Testis (tissue), 3 donors: ENCODE measurements around the gene TPCN2. TPM values are rescaled to one million over a fixed set of nuclear protein-coding genes. Genes with fewer than 3 reads are reported as not detected.

ENCODE experiments used
- DNase-seq: peaks from one replicate; pipeline ENCODE4 v3.0.0-alpha.2; 2019
- H3K27ac ChIP-seq, 2 donors: fragments of 200-600 bp; sonication (generic); one replicate each; pipeline ENCODE4 v1.5.1; 2019
- H3K27me3 ChIP-seq: fragments of 200-600 bp; sonication (generic); one replicate; pipeline ENCODE4 v1.5.1; 2019
- H3K36me3 ChIP-seq: fragments of 200-600 bp; sonication (generic); one replicate; pipeline ENCODE4 v1.5.1; 2017; ENCODE audit warnings: low read depth; ENCODE audit errors: missing control alignments
- H3K4me1 ChIP-seq: fragments of 200-600 bp; sonication (generic); one replicate; pipeline ENCODE4 v1.5.1; 2019
- H3K4me3 ChIP-seq, 2 donors: fragments of 200-600 bp; sonication (generic); one replicate each; pipeline ENCODE4 v1.5.1; 2017 to 2019
- H3K9me3 ChIP-seq: fragments of 200-600 bp; sonication (generic); one replicate; pipeline ENCODE4 v1.5.1; 2017
- CTCF ChIP-seq, 3 experiments: fragments of 450-650 bp in 2 of 3; fragments of 200-600 bp in 1 of 3; sonication (generic) in 1 of 3; IDR thresholded peaks; one replicate each; pipeline ENCODE4 v1.5.1; 2016 to 2019; ENCODE audit warnings: antibody characterized with exemption in 3 of 3, mild to moderate bottlenecking in 2 of 3, moderate library complexity in 1 of 3
- POLR2A ChIP-seq: fragments of 450-650 bp; IDR thresholded peaks from one replicate; pipeline ENCODE4 v1.6.1; 2017; ENCODE audit warnings: antibody characterized with exemption, mild to moderate bottlenecking, moderate library complexity
- WGBS, 2 donors: methylation state at CpG; one replicate each; pipeline ENCODE4 v1.1.5; 2018; 5-methylcytosine and 5-hydroxymethylcytosine counted together
- intact Hi-C: fragments of 100-400 bp; cut with DNase I; formaldehyde crosslinking; loops from one replicate; pipeline ENCODE4 v1.15.1; 2023; ENCODE audit warnings: low total_unique reads
- polyA plus RNA-seq: library from polyadenylated mRNA; stranded (reverse); fragments of 350-450 nt; fragmentation: Illumina TruSeq; extraction: RNeasy Lipid Tissue Mini Kit (QIAGEN cat#74804); gene quantifications from one replicate; pipeline ENCODE4 v1.2.3, GENCODE V29; 2014; ENCODE audit warnings: low read depth, low replicate concordance; ENCODE audit not compliant: insufficient read depth
- total RNA-seq, 2 donors: library from RNA; depleted of rRNA; stranded (reverse); fragments of >200 nt; gene quantifications; one replicate each; pipeline ENCODE4 v1.2.3, GENCODE V29; 2016

The TPCN2 gene
- total and polyA plus RNA-seq, 3 donors from 2014 or later = 12.9 to 32.5 (median 28.4) TPM

- Histone ChIP-seq H3K36me3 (no peaks in the 10 kb centered on the region), H3K27me3 (no peaks in the 10 kb centered on the region), H3K9me3 (no peaks in the 10 kb centered on the region), H3K4me1 (no peaks in the 10 kb centered on the region), H3K4me3 (no peak overlapping the region), H3K27ac (no peak overlapping the region)
- no peak for DNase-seq
- intact Hi-C loops = no loop called here
- 83 to 95% methylated on average over 14 of the region's 14 CpGs for WGBS, 2 donors
- TF ChIP-seq POLR2A (no peak), CTCF (IDR thresholded peaks at IDR 0.05) (no peak)
These were observed 39.1 kb downstream of the TPCN2 start for GRCh38 chr11:69087811-69088210.

- Histone ChIP-seq H3K4me3 (no peak overlapping the region), H3K27ac (no peak overlapping the region), H3K9me3 (no peaks in the 10 kb centered on the region), H3K4me1 (no peaks in the 10 kb centered on the region), H3K36me3 (no peaks in the 10 kb centered on the region), H3K27me3 (no peaks in the 10 kb centered on the region)
- TF ChIP-seq CTCF (IDR thresholded peaks at IDR 0.05) (peak; percentile 55 to 70 (median 62)), POLR2A (no peak)
- intact Hi-C loops = no loop called here
- 42 to 56% methylated on average over 4 to 11 of the region's 11 CpGs for WGBS, 2 donors
- DNase-seq = peak; percentile 83
These were observed 40.0 kb downstream of the TPCN2 start for GRCh38 chr11:69088676-69089146.

GRCh38 chr11:69089258-69089657 lies 40.5 kb downstream of the TPCN2 start:
- Histone ChIP-seq H3K9me3 (no peaks in the 10 kb centered on the region), H3K4me1 (no peaks in the 10 kb centered on the region), H3K36me3 (no peaks in the 10 kb centered on the region), H3K4me3 (no peak overlapping the region), H3K27me3 (no peaks in the 10 kb centered on the region), H3K27ac (no peak overlapping the region)
- intact Hi-C loops = no loop called here
- TF ChIP-seq POLR2A = no peak
- peak; percentile 66 for DNase-seq
- 59 to 64% methylated on average over 15 of the region's 15 CpGs for WGBS, 2 donors

- Histone ChIP-seq H3K4me1 (no peaks in the 10 kb centered on the region), H3K4me3 (no peak overlapping the region), H3K36me3 (no peaks in the 10 kb centered on the region), H3K9me3 (no peaks in the 10 kb centered on the region), H3K27me3 (no peaks in the 10 kb centered on the region), H3K27ac (no peak overlapping the region)
- intact Hi-C loops = no loop called here
- 92 to 93% methylated on average over 6 of the region's 6 CpGs for WGBS, 2 donors
- TF ChIP-seq POLR2A (no peak), CTCF (IDR thresholded peaks at IDR 0.05) (no peak)
- no peak for DNase-seq
These were observed 43.0 kb downstream of the TPCN2 start for GRCh38 chr11:69091638-69092165.

- DNase-seq = no peak
- 94% methylated on average over 18 of the region's 18 CpGs for WGBS, 2 donors
- Histone ChIP-seq H3K27ac (no peak overlapping the region), H3K4me1 (no peaks in the 10 kb centered on the region), H3K4me3 (no peak overlapping the region), H3K9me3 (no peaks in the 10 kb centered on the region), H3K27me3 (no peaks in the 10 kb centered on the region), H3K36me3 (no peaks in the 10 kb centered on the region)
- TF ChIP-seq POLR2A = no peak
- intact Hi-C loops = no loop called here
These were observed 43.5 kb downstream of the TPCN2 start for GRCh38 chr11:69092263-69092662.

GRCh38 chr11:69093106-69093505 lies 44.4 kb downstream of the TPCN2 start:
- 80 to 85% methylated on average over 10 of the region's 10 CpGs for WGBS, 2 donors
- Histone ChIP-seq H3K4me3 (no peak overlapping the region), H3K9me3 (no peaks in the 10 kb centered on the region), H3K36me3 (no peaks in the 10 kb centered on the region), H3K27ac (no peak overlapping the region), H3K4me1 (no peaks in the 10 kb centered on the region), H3K27me3 (no peaks in the 10 kb centered on the region)
- intact Hi-C loops = no loop called here
- no peak for DNase-seq
- TF ChIP-seq CTCF (IDR thresholded peaks at IDR 0.05) (no peak), POLR2A (no peak)
